ENCODE results near the gene SLC46A1. TPM values are rescaled to one million over a fixed set of nuclear protein-coding genes. Genes with fewer than 3 reads are reported as not detected.

The SLC46A1 gene
- total RNA-seq, 1 donor from 2014 or later: 4.7 TPM

DNA sequence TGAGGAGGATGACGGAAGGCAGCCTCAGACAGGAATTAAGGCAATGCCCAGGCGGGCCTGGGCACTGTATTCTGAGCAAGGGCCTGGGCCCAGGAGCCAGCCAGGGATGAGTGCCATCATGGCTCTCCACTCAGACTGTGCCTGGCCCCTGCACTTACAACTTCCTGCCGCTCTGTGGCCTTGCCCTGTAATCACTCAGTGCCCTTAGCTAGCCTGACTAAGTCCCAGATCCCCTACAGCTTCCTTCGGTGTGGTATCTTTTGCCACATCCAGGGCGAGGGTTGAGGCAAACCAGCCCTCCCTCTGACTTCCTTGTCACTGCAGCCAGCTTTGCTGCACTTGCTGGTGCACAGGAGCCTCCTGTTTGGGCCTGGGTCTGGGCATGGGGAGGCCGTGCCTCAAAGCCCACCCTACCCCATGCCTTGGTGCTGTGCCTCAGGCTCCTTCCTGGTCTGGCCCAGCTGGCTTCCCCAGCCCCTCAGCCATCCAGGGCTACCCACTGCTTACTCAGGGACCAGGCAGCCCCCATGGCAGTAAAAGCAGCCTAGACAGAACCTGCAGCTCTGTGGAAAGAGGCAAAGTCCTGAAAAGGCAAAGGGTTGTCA lies 9.3 kb downstream of the SLC46A1 start:
- Histone ChIP-seq H3K27me3 (ENCODE audit: control insufficient read depth in 3 of 3, insufficient read depth in 3 of 3, low read length in 3 of 3) (no peaks in the 10 kb centered on the region), H3K9ac (ENCODE audit: low read depth in 1 of 3, low read length in 3 of 3) (no peak overlapping the region), H3K4me3 (ENCODE audit: low read length in 3 of 3) (no peak overlapping the region), H3K9me3 (ENCODE audit: control insufficient read depth in 3 of 3, low read length in 3 of 3) (no peaks in the 10 kb centered on the region), H3K27ac (ENCODE audit: low read depth, low read length) (no peak overlapping the region), H3K4me1 (ENCODE audit: control insufficient read depth in 3 of 3, insufficient read depth in 3 of 3, low read length in 3 of 3) (peaks cover 0 to 8% (median 4%) of the 10 kb centered on the region in 3 donors), H3K36me3 (ENCODE audit: control insufficient read depth in 3 of 3, insufficient read depth in 3 of 3, low read length in 3 of 3) (peaks cover 31 to 32% (median 32%) of the 10 kb centered on the region in 3 donors)

DNA sequence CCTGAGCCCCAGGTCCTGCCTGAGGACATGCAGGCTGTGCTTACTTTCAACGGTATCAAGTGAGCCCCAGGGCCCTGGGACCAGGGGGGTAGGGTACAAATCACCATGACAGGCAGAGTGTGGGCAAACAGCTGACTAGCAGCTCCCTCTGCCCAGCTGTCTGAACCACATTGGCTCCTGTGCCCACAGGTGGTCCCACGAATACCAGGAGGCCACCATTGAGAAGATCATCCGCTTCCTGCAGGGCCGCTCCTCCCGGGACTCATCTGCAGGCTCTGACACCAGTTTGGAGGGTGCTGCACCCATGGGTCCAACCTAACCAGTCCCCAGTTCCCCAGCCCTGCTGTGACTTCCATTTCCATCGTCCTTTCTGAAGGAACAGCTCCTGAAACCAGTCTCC lies 10.0 kb downstream of the SLC46A1 start:
- Histone ChIP-seq H3K4me3 (ENCODE audit: low read length in 3 of 3) (no peak overlapping the region), H3K9ac (ENCODE audit: low read depth in 1 of 3, low read length in 3 of 3) (no peak overlapping the region), H3K9me3 (ENCODE audit: control insufficient read depth in 3 of 3, low read length in 3 of 3) (no peaks in the 10 kb centered on the region), H3K4me1 (ENCODE audit: control insufficient read depth in 3 of 3, insufficient read depth in 3 of 3, low read length in 3 of 3) (peaks cover 0 to 8% (median 4%) of the 10 kb centered on the region in 3 donors), H3K27me3 (ENCODE audit: control insufficient read depth in 3 of 3, insufficient read depth in 3 of 3, low read length in 3 of 3) (no peaks in the 10 kb centered on the region), H3K27ac (ENCODE audit: low read depth, low read length) (no peak overlapping the region), H3K36me3 (ENCODE audit: control insufficient read depth in 3 of 3, insufficient read depth in 3 of 3, low read length in 3 of 3) (peaks cover 25 to 34% (median 31%) of the 10 kb centered on the region in 3 donors)

DNA sequence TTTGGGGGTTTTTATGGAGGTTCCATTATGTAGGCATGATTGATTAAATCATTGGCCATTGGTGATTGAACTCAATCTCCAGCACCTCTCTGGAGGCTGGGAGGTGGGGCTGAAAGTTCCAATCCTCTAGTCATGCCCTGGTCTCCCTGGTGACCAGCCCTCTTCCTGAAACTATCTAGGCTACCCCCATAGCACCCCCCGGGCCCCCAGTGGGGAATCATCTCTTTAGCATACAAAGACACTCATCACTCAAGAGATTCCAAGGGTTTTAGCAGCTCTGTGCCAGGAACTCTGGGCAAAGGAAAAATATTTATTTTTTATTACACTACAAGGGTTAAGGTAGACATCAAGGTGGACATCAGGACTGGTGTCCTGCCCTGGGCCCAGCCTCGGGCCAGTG lies 10.6 kb downstream of the SLC46A1 start:
- Histone ChIP-seq H3K9me3 (ENCODE audit: control insufficient read depth in 3 of 3, low read length in 3 of 3) (no peaks in the 10 kb centered on the region), H3K27me3 (ENCODE audit: control insufficient read depth in 3 of 3, insufficient read depth in 3 of 3, low read length in 3 of 3) (no peaks in the 10 kb centered on the region), H3K36me3 (ENCODE audit: control insufficient read depth in 3 of 3, insufficient read depth in 3 of 3, low read length in 3 of 3) (peaks cover 24 to 35% (median 31%) of the 10 kb centered on the region in 3 donors), H3K27ac (ENCODE audit: low read depth, low read length) (no peak overlapping the region), H3K4me1 (ENCODE audit: control insufficient read depth in 3 of 3, insufficient read depth in 3 of 3, low read length in 3 of 3) (peaks cover 0 to 8% (median 4%) of the 10 kb centered on the region in 3 donors), H3K4me3 (ENCODE audit: low read length in 3 of 3) (no peak overlapping the region), H3K9ac (ENCODE audit: low read depth in 1 of 3, low read length in 3 of 3) (no peak overlapping the region)

DNA sequence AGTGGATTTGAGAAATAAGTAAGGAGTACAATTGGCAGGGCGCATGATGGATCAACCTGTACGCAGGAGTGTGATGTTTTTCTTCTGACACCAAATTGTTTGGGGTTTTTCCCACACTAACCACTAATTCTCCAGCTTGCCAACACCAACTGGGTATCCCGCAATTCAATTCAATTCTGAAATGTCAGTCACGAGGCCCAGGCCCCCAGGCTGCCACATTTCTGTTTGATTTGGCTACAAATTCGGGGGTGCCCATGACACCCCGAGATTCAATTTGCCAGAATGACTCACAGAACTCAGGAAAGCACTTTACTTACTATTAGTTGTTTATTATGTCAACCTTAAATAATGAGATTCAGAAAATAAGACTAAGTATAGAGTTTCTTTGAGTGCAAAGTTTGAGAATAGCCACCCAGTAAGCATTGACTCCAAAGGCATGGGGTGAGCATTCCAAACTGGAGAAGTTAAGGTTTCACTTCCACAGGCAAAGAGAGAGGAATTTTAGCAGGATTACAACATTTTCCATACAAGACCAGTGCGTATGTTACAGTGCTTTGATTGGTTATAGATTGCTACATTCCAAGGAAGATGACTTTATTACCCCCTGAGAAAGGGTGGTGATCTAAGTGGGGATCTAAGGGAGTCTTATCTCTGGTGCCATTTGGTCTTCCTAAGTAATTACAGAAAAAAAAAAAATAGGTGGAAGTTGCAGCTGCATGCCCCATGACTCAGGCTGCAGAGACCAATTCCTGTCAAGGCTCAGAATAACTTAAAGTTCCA lies 11.5 kb downstream of the SLC46A1 start:
- Histone ChIP-seq H3K27me3 (ENCODE audit: control insufficient read depth in 3 of 3, insufficient read depth in 3 of 3, low read length in 3 of 3) (no peaks in the 10 kb centered on the region), H3K36me3 (ENCODE audit: control insufficient read depth in 3 of 3, insufficient read depth in 3 of 3, low read length in 3 of 3) (peaks cover 27 to 32% (median 29%) of the 10 kb centered on the region in 3 donors)

DNA sequence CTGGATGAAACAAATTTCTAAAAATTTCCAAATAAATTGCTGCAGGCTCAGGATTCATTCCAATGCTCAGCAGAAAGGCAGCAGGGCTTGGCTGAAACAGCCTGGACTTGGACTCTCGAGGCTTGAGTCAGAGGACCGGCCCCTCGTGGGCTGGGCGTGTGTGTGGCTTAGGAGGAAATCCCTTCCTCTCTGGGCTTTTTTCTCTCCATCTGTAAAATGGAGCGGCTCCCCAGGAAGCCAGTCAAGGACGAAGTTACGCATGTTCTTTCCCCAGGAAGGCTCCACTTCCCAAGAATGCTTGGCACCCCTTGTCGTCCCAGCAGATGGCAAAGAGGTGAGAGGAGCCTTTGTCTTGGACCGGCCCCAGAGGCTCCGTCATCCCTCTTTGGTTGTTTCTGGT lies 13.5 kb downstream of the SLC46A1 start:
- no peaks in the 10 kb centered on the region for H3K4me1 ChIP-seq (ENCODE audit: control insufficient read depth in 3 of 3, insufficient read depth in 3 of 3, low read length in 3 of 3)
- H3K27ac ChIP-seq (ENCODE audit: low read depth, low read length): no peak overlapping the region
- no peak overlapping the region for H3K9ac ChIP-seq (ENCODE audit: low read depth in 1 of 3, low read length in 3 of 3)
- no peaks in the 10 kb centered on the region for H3K9me3 ChIP-seq (ENCODE audit: control insufficient read depth in 3 of 3, low read length in 3 of 3)
- no peaks in the 10 kb centered on the region for H3K27me3 ChIP-seq (ENCODE audit: control insufficient read depth in 3 of 3, insufficient read depth in 3 of 3, low read length in 3 of 3)
- H3K4me3 ChIP-seq (ENCODE audit: low read length in 3 of 3): no peak overlapping the region
- H3K36me3 ChIP-seq (ENCODE audit: control insufficient read depth in 3 of 3, insufficient read depth in 3 of 3, low read length in 3 of 3): peaks cover 16 to 35% (median 27%) of the 10 kb centered on the region in 3 donors

More for the DNA sequence above, 11.5 kb downstream of the SLC46A1 start:
- Histone ChIP-seq H3K4me3 (ENCODE audit: low read length in 3 of 3) (no peak overlapping the region), H3K4me1 (ENCODE audit: control insufficient read depth in 3 of 3, insufficient read depth in 3 of 3, low read length in 3 of 3) (peaks cover 0 to 8% (median 4%) of the 10 kb centered on the region in 3 donors), H3K9me3 (ENCODE audit: control insufficient read depth in 3 of 3, low read length in 3 of 3) (no peaks in the 10 kb centered on the region), H3K27ac (ENCODE audit: low read depth, low read length) (no peak overlapping the region), H3K9ac (ENCODE audit: low read depth in 1 of 3, low read length in 3 of 3) (no peak overlapping the region)

- H3K9me3 ChIP-seq (ENCODE audit: control insufficient read depth in 3 of 3, low read length in 3 of 3): no peaks in the 10 kb centered on the region
- peaks cover 14 to 36% (median 22%) of the 10 kb centered on the region in 3 donors for H3K36me3 ChIP-seq (ENCODE audit: control insufficient read depth in 3 of 3, insufficient read depth in 3 of 3, low read length in 3 of 3)
- no peaks in the 10 kb centered on the region for H3K27me3 ChIP-seq (ENCODE audit: control insufficient read depth in 3 of 3, insufficient read depth in 3 of 3, low read length in 3 of 3)
- no peaks in the 10 kb centered on the region for H3K4me1 ChIP-seq (ENCODE audit: control insufficient read depth in 3 of 3, insufficient read depth in 3 of 3, low read length in 3 of 3)
- H3K9ac ChIP-seq (ENCODE audit: low read depth in 1 of 3, low read length in 3 of 3): no peak overlapping the region
- H3K4me3 ChIP-seq (ENCODE audit: low read length in 3 of 3): no peak overlapping the region
- H3K27ac ChIP-seq (ENCODE audit: low read depth, low read length): no peak overlapping the region
These were observed 14.6 kb downstream of the SLC46A1 start for GRCh38 chr17:28391401-28391800.

DNA sequence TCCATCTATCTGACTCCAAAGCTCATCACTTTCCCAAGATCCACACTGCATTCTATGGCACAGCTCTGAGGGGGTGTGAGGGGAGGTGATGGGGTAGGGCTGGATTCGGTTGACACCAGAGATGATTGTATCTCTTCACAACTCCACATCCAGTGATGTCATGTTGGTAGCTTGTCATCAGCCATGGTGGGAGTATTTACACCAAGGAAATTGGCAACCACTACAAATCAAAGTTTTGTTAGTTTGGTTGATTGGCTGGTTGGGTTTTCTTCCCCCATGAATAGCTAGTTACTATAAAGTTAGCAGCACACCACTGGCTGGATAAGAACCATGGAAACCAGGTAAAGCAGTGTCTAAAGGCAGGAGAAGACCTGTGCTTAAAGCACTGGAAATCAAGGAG lies 15.0 kb downstream of the SLC46A1 start:
- peaks cover 10 to 33% (median 21%) of the 10 kb centered on the region in 3 donors for H3K36me3 ChIP-seq (ENCODE audit: control insufficient read depth in 3 of 3, insufficient read depth in 3 of 3, low read length in 3 of 3)
- H3K27ac ChIP-seq (ENCODE audit: low read depth, low read length): no peak overlapping the region
- no peak overlapping the region for H3K9ac ChIP-seq (ENCODE audit: low read depth in 1 of 3, low read length in 3 of 3)
- no peak overlapping the region for H3K4me3 ChIP-seq (ENCODE audit: low read length in 3 of 3)
- no peaks in the 10 kb centered on the region for H3K27me3 ChIP-seq (ENCODE audit: control insufficient read depth in 3 of 3, insufficient read depth in 3 of 3, low read length in 3 of 3)
- no peaks in the 10 kb centered on the region for H3K4me1 ChIP-seq (ENCODE audit: control insufficient read depth in 3 of 3, insufficient read depth in 3 of 3, low read length in 3 of 3)
- H3K9me3 ChIP-seq (ENCODE audit: control insufficient read depth in 3 of 3, low read length in 3 of 3): no peaks in the 10 kb centered on the region

DNA sequence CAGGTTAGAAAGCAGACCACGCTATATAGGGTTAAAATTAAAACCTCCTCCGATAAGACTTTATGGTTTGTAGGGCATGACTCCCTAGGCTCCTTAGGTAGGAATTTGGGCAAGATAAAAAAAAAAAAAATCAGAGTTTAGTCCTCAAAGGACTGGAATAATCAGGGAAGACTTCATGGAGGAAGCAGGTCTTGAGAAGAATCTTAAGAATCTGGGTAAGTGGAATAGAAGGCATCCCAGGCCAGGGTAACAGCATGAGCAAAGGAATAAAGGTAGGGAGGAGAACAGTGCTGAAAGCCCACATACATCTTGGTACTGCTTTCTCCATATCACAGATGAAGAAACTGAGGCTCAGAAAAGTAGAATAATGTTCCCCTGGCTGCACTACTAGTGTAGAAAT lies 15.4 kb downstream of the SLC46A1 start:
- no peak overlapping the region for H3K4me3 ChIP-seq (ENCODE audit: low read length in 3 of 3)
- H3K27me3 ChIP-seq (ENCODE audit: control insufficient read depth in 3 of 3, insufficient read depth in 3 of 3, low read length in 3 of 3): no peaks in the 10 kb centered on the region
- H3K4me1 ChIP-seq (ENCODE audit: control insufficient read depth in 3 of 3, insufficient read depth in 3 of 3, low read length in 3 of 3): no peaks in the 10 kb centered on the region
- H3K9me3 ChIP-seq (ENCODE audit: control insufficient read depth in 3 of 3, low read length in 3 of 3): no peaks in the 10 kb centered on the region
- H3K27ac ChIP-seq (ENCODE audit: low read depth, low read length): no peak overlapping the region
- H3K9ac ChIP-seq (ENCODE audit: low read depth in 1 of 3, low read length in 3 of 3): no peak overlapping the region
- H3K36me3 ChIP-seq (ENCODE audit: control insufficient read depth in 3 of 3, insufficient read depth in 3 of 3, low read length in 3 of 3): peaks cover 8 to 30% (median 21%) of the 10 kb centered on the region in 3 donors

DNA sequence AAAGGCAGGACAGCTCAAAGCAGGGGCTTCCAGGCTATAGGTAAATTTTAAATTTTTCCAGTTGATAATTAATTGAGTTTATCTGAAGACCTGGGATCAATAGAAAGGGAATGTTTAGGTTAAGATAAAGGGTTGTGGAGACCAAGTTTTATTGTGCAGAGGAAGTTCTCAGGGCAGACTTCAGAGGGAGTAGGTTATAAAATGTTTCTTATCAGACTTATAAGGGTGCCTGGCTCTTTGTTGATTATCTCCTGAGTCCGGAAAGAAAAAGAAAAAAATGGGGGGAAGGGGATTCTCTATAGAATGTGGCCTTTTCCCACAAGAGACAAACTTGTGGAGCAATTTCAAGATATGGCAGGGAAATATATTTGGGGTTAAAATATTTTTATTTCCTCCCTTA lies 15.9 kb downstream of the SLC46A1 start:
- H3K9ac ChIP-seq (ENCODE audit: low read depth in 1 of 3, low read length in 3 of 3): no peak overlapping the region
- no peak overlapping the region for H3K4me3 ChIP-seq (ENCODE audit: low read length in 3 of 3)
- peaks cover 7 to 27% (median 21%) of the 10 kb centered on the region in 3 donors for H3K36me3 ChIP-seq (ENCODE audit: control insufficient read depth in 3 of 3, insufficient read depth in 3 of 3, low read length in 3 of 3)
- no peaks in the 10 kb centered on the region for H3K9me3 ChIP-seq (ENCODE audit: control insufficient read depth in 3 of 3, low read length in 3 of 3)
- H3K27me3 ChIP-seq (ENCODE audit: control insufficient read depth in 3 of 3, insufficient read depth in 3 of 3, low read length in 3 of 3): no peaks in the 10 kb centered on the region
- no peak overlapping the region for H3K27ac ChIP-seq (ENCODE audit: low read depth, low read length)
- H3K4me1 ChIP-seq (ENCODE audit: control insufficient read depth in 3 of 3, insufficient read depth in 3 of 3, low read length in 3 of 3): no peaks in the 10 kb centered on the region

- H3K4me1 ChIP-seq (ENCODE audit: control insufficient read depth in 3 of 3, insufficient read depth in 3 of 3, low read length in 3 of 3): peaks cover 0 to 4% (median 0%) of the 10 kb centered on the region in 3 donors
- H3K9me3 ChIP-seq (ENCODE audit: control insufficient read depth in 3 of 3, low read length in 3 of 3): no peaks in the 10 kb centered on the region
- H3K4me3 ChIP-seq (ENCODE audit: low read length in 3 of 3): no peak overlapping the region
- H3K36me3 ChIP-seq (ENCODE audit: control insufficient read depth in 3 of 3, insufficient read depth in 3 of 3, low read length in 3 of 3): peaks cover 7 to 27% (median 21%) of the 10 kb centered on the region in 3 donors
- peaks cover 0 to 6% (median 0%) of the 10 kb centered on the region in 3 donors for H3K27me3 ChIP-seq (ENCODE audit: control insufficient read depth in 3 of 3, insufficient read depth in 3 of 3, low read length in 3 of 3)
- H3K27ac ChIP-seq (ENCODE audit: low read depth, low read length): no peak overlapping the region
- no peak overlapping the region for H3K9ac ChIP-seq (ENCODE audit: low read depth in 1 of 3, low read length in 3 of 3)
These were observed 17.9 kb downstream of the SLC46A1 start for GRCh38 chr17:28388106-28388505.

All from skeletal muscle tissue (tissue), 4 donors.